CD4-positive, alpha-beta T cell treated with Interleukin-17A for 1 hour (primary cell): Measurements from ENCODE around the gene DGKZ.
A peak's percentile ranks its signal among the peaks of the same experiment; 100 is the strongest.

Source experiments
- DNase-seq: peaks from one replicate; pipeline ENCODE4 v3.0.0-alpha.2; 2020

The DGKZ gene

DNA sequence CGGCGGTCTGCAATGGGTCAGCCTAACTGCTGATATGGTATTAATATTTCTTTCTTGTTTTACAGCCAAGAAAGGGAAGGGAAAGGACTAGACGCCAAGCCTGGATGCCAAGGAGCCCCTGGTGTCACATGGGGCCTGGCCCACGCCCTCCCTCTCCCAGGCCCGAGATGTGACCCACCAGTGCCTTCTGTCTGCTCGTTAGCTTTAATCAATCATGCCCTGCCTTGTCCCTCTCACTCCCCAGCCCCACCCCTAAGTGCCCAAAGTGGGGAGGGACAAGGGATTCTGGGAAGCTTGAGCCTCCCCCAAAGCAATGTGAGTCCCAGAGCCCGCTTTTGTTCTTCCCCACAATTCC lies 36.1 kb downstream of the DGKZ start:
- no peak for DNase-seq

DNA sequence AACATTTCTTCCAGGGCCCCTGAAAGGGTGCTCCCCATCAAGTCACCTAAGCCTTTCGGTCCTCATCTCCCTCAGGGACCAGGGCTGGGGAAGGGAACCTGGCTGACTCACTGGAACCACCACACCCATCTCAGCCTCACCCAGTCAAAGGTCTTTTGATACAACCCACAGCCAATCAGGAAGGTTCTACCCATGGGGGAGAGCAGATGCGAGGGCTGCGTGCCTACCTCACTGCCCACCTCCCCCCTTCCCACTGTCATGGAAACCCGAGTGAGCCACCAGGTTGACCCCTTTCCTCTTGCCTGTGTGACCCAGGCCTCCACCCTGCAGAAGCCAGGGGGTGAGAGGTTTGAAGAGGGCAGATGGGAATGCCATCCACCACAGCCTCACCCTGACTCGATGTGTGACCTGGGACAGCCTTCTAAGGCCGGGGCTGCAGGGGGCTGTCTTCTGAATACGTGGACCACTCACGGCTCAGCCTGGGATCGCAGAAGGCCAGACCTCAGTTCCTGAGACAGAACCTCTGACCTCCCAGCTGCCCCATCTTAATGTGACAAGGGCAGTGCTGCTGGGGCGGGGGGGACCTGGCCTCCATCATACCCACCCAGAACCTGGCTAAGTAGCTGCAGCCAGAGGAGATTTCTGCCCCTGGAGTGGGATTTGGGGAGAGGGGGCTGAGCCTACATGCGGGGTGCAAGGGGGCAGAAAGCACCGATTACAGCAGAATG lies 36.9 kb downstream of the DGKZ start:
- DNase-seq, result no peak

DNA sequence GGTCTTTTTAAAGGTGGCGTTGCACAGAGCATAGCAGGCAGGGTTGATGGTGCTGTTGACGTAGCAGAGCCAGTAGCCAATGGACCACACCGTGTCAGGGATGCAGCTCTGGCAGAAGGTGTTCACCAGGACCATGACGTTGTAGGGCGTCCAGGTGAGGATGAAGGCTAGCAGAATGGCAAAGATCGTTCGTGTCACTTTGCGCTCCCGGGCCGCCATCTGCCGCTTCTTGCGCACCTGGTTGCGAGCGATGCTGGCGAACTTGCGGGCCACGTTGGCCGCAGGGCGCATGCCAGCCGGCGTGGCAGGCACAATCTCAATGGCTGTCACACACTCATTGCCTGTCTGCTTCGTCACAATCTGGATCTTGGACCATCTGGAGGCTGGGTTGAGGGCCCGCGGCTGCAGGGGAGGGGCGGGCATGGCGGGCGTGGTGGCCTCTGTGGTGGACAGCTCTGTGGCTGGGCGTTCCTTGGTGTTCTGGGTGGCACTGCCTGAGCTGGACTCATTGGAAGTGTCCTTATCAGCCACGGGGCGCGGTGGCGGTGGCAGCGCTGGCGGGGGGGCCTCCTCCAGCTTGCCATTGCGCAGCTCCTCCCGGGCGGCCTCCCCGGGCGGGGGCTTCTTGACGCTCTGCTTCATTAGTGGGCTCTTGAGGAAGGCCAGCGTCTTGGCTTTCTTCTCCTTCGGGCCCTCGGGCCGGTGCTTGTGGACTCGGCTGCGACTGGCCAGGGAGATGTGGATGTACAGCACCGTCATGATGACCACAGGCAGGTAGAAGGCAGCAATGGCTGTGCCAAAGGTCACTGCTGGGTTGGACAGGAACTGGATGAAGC lies 38.1 kb downstream of the DGKZ start:
- no peak for DNase-seq

DNA sequence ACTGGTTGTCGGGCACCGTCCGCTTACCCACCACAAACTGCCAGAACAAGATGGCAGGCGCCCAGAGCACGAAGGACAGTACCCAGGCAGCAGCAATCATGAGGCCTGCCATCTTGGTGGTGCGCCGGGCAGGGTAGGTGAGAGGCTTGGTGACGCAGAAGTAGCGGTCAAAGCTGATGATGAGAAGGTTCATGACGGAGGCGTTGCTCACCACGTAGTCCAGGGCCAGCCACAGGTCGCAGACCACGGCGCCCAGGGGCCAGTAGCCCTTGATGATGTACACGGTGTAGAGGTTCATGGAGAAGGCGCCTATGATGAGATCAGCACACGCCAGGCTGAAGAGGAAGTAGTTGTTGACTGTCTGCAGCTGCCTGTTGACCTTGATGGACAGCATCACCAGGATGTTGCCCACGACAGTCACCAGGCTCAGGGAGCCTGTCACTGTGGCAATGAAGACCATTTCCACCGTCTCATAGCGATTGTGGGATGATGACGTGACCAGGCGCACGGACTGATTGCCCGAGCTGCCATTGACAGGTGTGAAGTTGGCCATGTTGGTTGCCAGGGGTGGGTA lies 38.8 kb downstream of the DGKZ start:
- DNase-seq, result no peak

DNA sequence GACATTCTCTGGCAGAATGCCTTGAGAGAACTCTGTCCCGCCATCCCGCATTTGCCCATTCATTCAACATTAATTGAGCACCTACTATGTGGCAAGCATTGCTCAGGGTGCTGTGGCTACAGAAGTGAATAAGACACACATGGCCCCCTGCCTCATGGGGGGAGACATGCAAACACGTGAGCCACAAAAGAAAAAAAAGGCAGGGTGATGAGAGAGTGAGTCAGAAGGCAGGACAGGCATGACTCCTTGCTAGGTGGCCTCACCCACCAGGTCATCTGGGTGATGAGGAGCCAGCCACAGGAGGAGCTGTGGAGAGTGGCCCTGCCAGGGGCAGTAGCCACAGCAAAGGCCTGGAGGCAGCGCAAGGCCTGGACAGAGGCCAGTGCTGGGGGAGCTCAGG lies 39.4 kb downstream of the DGKZ start:
- no peak for DNase-seq

DNA sequence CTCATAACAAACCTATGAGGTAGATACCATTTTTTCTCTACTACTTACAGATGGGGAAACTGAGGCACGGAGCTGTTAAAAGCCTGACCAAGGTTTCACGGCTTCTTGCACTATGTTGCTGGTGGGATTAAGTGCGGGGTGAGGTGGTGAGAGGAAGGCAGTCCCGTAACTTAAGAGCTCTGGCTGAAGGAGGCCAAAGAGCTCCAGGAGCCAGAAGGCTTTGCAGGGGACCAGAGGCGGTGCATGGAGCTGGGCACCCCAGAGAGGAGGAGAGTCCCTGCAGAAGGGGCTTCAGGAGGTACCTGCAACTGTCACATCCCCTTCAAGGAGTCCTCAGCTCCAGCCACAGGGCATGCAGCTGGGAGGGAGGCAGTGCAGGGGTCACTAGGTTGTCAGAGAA lies 40.2 kb downstream of the DGKZ start:
- DNase-seq, result no peak

DNA sequence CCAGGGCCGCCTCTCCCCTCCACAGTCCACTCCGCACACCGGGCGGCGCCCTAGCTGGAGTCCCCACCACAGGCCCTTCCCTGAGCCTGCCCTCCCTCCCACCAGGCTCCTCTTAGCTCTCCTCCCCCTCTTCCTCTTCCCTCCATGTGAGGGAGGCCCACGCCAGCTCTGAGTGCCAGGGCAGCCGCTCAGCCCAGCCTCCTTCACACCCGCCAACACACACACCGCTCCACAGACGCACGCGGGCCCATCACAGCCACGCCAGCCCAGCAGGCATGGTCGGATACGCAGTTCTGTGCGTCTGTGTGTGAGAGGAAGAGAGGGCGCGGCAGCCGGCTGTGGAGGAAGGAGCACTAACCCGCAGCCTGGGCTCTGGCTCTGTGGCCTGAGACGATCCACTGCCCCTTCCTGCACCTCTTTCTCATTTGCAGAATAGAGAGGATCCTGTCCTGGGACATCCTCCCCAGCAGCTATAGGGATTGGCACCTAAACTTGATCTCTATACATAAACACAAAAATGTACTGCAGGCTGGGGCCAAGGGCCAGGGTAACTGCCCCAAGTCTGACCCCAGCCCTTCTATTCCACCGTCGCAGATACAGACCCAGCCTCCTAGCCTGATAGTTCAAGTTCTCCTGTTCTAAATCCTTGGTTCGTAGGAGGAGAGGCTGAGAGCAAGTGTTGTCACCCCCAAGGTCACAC lies 40.8 kb downstream of the DGKZ start:
- DNase-seq, result no peak

DNA sequence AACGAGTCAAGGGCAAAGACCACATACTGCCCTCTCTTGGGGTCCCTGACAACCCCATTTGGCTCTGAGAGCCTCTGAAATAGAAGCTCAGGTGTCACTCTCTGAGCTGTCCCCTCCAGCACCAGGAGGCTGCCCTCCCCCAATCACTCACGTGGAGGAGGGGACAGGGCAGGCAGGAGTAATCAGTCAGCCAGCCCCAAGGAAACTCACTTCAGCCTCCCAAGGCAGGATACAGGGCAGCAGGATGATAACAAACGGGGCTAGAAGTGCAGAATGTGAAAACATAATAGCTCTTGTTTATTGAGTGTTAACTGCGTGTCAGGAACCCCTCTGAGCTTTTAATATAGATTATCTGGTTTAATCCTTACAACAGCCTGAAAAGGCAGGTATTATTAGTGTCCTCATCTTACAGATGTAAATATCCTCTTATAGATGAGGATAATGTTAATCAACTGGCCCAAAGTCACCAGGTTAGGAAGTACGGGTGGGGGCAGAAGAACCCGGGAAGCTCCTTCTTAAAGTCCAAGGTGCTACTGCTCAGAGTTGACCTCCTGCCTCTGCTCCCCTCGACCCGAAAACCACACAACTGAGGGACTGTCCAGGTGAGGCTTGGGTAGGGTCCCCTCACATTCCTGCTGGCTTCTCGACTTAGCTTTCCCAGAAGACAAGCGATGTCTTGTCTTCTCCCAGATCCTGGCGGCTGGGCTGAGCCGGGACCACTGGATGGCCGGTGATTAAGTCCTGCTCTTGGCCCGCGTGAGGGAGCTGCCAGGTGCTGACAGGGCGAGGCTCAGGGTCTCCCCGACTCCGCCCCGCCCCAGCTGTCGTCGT lies 41.6 kb downstream of the DGKZ start:
- DNase-seq, result no peak

DNA sequence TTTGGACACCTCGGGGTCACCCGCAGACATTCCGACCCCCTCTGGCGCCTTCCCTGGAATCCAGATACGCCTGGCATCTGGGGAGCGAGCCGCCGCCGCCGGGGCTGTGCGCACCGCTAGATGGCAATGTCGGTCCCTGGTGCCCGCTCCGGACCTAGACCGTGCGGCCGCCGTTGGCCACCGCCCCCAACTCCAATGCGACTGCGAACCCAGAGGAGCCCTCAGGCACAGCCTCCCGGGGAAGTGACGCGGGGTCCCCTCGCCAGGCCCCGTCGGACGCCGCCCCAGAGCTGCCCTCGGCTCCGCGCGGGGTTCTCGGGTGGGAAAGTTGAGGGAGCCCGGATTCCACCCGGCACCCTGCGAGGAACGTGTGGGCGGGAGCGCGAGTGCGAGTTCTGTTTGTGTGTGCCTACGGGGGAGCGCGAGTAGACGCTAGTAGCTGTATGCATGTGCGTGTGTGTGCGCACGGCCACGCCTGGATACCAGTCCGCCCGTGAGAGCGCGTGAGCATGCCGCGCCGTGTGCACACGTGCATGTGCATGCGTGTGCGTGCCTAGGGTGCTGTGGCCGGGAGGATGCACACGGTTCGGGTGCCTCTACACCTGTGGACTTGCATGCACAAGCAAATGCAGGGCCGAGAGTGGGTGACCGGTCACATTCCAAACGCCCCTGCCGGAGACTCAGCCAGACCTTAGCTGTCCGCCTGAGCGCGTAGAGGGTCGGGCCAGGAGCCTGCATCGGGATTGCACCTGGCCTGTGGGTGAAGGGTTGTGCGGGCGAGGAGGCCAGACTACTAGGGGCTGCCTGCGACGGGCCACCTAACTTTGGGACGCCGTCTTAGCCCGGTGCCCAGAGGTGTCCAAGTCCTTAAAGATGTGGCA lies 42.4 kb downstream of the DGKZ start:
- peak; percentile 40 for DNase-seq

DNA sequence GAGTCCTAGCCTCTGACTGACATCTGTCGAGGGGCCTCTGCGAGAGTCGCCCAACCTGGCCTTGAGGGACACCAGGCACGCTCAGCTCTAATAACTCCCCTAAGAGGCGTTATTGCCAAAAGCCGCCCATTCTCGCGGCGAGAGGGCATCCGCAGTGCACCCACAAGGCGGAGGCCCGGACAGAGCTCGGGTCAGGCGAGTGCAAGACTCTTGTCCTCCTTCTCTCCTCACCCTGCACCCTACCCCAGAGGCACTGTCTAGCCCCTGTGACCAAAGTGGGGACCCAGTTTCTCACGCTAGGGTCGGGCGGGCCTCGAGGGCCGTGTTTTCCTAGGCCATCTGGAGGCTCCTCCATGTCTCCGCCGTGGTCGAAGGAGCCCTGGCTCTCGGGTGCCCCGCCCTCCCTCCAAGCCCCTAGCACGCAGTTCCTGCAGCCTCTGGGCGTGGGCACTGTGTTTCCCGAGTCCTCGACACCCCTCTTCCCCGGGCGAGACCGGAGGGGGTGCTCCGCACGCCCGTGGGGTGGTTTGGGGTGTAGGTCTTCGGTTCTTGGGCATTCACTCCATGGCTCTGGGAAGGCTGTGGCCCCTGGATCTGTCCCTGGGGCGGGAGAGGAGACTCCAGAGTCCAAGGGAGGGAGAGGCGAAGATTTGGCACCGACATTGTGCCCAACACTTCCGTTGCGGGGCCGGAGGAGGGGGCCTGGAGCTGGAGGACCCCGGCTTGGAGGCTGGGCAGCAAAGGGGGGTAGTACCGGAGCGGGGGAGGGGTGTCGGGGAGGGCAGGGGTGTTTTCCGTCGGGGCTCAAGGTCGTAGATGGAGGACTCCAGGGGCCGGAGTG lies 43.3 kb downstream of the DGKZ start:
- no peak for DNase-seq

DNA sequence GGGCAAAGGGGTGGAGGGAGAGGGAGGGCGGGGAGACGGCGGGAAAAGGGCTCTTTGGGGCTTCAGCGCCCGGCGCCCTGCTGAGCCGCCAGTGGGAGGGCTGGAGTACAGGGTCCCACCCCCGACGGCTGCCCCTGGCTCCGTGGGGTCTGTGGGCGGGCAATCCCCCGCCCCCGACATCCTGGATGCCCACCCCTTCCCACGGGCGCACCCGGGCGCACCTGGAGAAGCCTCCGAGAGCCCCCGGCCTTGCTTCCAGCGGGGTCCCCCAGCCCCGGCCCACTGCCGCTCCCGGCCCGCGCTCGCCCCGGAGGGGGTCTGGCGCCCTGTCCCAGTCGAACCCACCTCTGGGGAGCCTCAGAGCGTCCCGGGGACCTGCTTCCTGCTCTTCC lies 43.9 kb downstream of the DGKZ start:
- DNase-seq, result no peak

DNA sequence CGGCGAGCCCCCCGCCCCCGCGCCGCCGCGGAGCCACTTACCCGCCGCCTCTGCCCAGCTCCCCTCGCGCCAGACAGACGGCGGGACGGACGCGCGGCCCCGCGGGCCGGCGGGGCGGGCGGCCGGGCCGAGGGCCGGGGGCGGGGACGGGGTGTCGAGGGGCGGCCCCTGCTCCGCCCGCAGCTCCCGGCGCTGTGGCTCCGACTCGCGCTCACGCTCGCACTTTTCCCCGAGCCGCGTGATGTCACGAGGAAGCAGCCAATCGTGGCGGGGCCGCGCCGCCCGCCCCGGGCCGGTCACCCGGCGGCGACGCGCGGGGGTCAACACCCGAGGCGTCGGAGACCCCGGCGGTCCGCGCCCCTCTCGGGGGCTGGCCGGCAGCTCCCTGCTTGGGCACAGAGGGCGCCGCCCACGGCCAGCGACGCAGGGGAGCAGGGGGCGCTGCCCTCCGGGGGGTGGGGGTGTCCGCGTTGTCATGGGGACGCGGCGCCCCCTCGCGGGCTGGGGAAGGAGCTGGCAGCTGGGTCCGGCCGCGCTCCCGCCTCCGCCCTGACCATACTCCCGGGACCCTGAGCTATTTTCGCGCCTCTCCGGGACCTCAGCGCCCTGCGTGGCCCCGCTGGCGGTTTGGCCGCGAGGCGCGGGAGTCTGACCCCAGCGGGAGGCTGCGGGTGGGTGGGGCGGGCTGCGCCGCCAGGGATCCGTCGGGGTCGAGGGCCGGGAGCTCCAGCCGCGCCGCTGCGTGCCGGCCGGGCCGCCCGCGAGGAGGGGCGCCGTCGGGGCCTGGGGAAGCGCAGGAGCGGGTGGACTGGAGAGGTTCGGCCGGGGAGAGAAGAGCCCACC lies 44.5 kb downstream of the DGKZ start, which contains the start of gene CHRM4:
CHRM4 (minus strand) TSS at position 199 of the 843 bp plus-strand sequence. CDS start 5,219 bp downstream, outside the sequence.
- DNase-seq, result no peak

DNA sequence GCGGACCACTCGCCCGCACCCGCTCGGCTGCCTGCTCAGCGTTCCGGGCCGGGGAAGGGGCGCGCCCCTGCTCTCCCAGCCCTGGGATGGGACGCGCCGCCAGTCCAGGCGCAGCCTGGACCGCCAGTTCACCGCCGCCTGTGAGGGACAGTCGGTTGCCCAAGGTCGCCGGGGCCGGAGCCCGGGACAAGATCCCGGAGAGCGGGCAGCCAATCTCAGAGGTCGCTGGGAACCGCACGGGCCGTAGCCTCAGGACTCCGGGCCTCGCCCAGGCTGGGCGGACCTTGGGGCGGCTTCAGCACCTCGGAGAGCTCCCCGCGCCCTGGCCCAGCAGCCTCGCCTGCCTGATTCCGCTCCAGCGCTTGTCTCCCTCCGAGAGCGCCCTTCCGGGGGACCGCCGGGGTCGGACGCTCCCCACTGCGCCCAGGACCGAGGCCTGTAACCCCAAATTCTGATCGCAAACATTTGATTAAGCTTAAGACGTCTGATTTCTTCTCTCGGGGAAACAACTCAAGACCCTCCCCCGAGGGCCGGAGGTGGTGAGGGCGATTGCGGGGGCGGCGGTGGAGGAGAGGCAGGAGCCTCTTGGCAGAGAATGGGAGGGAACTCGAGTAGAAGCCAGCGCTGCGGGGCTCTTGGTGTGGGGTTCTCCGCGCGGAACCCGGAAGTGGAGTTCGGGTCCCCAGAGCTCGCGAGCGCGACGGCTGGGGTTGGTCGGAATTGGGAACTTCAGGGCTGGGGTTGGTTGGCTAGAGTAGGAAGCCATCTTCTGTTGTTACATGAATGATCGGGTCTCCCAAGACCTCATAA lies 45.4 kb downstream of the DGKZ start:
- peak; percentile 78 for DNase-seq

DNA sequence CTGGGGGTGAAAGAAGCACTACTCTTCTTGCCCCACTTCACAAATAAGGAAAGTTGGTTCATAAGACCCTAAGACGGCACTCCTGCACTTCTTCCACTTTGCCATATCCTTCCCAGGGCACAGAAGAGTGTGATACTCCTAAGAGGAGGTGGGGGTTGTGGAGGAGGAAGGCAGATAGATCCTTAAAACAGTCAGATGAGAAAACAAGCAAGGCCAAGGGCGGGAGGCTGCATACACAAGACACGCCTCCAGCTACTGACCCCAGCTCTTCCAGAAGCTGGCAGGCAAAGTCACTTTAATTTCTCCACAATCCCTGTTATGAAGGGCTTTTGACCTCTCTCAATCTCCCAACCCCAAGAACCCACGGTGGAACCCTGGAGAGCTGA lies 46.0 kb downstream of the DGKZ start:
- DNase-seq, result no peak

DNA sequence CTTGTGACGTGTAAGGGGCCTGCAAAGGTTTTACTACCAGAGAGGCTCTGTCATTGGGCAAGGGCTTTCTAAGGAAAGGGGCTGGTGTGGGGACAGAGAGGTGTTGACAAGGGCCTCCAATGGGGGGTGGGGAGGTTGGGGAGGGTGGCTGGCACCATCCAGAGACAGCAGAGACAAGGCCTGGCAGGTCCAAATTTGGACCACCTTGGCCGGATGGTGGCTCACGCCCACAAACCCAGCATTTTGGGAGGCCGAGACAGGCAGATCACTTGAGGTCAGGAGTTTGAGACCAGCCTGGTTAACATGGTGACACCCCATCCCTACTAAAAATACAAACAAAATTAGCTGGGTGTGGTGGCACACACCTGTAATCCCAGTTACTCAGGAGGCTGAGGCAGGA lies 46.5 kb downstream of the DGKZ start:
- DNase-seq, result no peak

DNA sequence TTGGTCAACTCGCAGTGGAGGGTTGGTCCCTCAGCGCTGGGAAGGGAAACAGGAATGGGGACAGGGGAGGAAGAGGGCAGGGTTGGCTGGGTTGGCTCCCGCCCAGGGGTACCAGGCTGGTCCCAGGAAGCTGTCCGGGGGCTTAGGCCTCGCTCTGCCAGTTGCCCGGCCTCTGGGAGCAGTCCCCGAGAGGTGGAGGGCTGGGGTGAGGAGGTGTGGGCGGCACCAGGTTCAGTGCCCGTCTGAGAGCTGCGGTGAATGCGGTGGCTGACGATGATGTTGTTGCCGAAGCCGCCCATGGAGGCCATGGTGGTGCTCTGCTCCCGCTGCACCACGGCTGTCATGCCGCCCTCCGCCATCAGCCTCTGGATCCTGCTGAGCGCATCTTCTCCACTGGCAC lies 50.3 kb downstream of the DGKZ start:
- DNase-seq, result no peak

DNA sequence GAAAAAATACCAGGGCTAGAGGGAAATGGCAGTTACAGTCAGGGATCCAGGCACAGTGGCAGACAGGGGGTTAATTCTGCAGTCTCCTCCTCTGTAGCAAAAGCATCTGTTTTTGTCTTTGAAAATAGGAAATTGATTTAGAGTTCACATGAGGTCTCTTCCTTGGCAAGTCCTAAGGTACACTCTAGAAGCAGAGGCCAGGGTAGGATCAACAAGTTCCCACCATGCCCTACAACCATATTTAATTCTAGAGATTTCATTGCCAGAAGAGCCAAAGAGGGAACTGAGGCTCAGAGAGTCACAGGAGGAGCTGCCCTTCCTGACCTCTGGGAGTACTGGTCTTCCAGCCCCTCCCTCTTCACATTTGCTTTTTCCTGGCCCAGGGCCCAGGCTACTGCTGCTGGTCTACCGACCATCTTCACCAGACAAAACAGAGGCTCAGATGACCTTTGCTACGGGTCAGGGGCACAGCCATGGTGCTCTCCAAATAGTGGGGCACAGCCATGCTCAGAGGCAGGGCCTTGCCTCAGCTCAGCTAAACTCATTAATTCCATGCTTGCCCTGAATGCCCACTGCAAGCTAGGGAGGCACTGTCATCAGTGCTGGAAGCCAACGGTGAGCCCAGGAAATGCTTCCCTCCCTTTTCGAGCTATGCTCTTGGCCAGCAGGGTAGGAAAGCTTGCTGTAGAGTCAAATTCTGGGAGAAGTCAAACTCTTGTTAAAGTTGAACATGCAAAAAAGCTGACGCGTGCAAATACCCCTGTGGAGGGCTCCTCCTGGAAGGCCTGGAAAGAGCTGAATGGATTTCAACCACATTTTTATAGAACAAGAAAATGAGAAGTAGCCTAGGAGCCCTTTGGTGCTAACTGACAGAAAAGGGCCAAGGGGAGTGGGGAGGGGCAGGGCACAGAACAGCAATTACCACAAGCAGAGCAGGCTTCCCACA lies 56.0 kb downstream of the DGKZ start:
- no peak for DNase-seq
